Uterus (tissue), 4 donors: ENCODE results near the gene NACC1. TPM values are rescaled to one million over a fixed set of nuclear protein-coding genes. Genes with fewer than 3 reads are reported as not detected.
A peak's percentile ranks its signal among the peaks of the same experiment; 100 is the strongest.

Experiments
- DNase-seq, 2 donors: peaks; one replicate each; pipeline ENCODE4 v3.0.0-alpha.2; 2019 to 2020
- H3K27ac ChIP-seq, 2 donors: fragments of 200-600 bp; sonication (generic); 1 replicate in 1 of 2; 2 replicates in 1 of 2; pipeline ENCODE4 v1.5.1; 2016 to 2018
- H3K27me3 ChIP-seq, 2 donors: fragments of 200-600 bp; sonication (generic); one replicate each; pipeline ENCODE4 v1.5.1; 2018 to 2019; ENCODE audit warnings: control low read depth in 1 of 2
- H3K36me3 ChIP-seq, 2 donors: fragments of 200-600 bp; sonication (generic); one replicate each; pipeline ENCODE4 v1.5.1; 2019; ENCODE audit warnings: control low read depth in 1 of 2
- H3K4me1 ChIP-seq, 2 donors: fragments of 200-600 bp; sonication (generic); one replicate each; pipeline ENCODE4 v1.5.1; 2018 to 2019; ENCODE audit warnings: control low read depth in 1 of 2
- H3K4me3 ChIP-seq, 2 donors: fragments of 200-600 bp; sonication (generic); 1 replicate in 1 of 2; 2 replicates in 1 of 2; pipeline ENCODE4 v1.5.1; 2018 to 2019; ENCODE audit warnings: mild to moderate bottlenecking in 1 of 2
- H3K9me3 ChIP-seq, 2 donors: fragments of 200-600 bp; sonication (generic); one replicate each; pipeline ENCODE4 v1.5.1; 2019; ENCODE audit warnings: control low read depth in 1 of 2
- CTCF ChIP-seq, 4 experiments: fragments of 200-600 bp in 2 of 4; fragments of 450-650 bp in 2 of 4; sonication (generic) in 2 of 4; IDR thresholded peaks; one replicate each; pipeline ENCODE4 v1.5.1; 2016 to 2019; ENCODE audit warnings: antibody characterized with exemption in 4 of 4, mild to moderate bottlenecking in 2 of 4, moderate library complexity in 1 of 4
- POLR2A ChIP-seq, 2 donors: fragments of 450-650 bp; IDR thresholded peaks; one replicate each; pipeline ENCODE4 v1.6.1; 2016; ENCODE audit warnings: antibody characterized with exemption in 2 of 2, mild to moderate bottlenecking in 1 of 2, moderate library complexity in 1 of 2
- intact Hi-C: fragments of 100-400 bp; cut with DNase I; formaldehyde crosslinking; loops from one replicate; pipeline ENCODE4 v1.15.1; 2023; ENCODE audit warnings: low total_unique reads
- total RNA-seq, 4 donors: library from RNA; depleted of rRNA in 3 of 4; stranded (reverse); fragments of >200 nt in 3 of 4; gene quantifications; one replicate each; pipeline versions ENCODE4 v1.1.0 to v1.2.4, GENCODE V29; 2014 to 2023
- donor health status: DM: yes; HTN: yes; CAD: no.

The NACC1 gene
- total RNA-seq, 4 donors from 2014 or later, result 13.4 to 28.1 (median 15.8) TPM

GRCh38 chr19:13154911-13155471 lies 36.9 kb downstream of the NACC1 start:
- Histone ChIP-seq H3K4me1 (peaks cover 0 to 7% of the 10 kb centered on the region in 2 donors), H3K4me3 (peak overlapping the region; percentile 79 to 81), H3K27ac (peak overlapping the region; percentile 94 to 98), H3K36me3 (no peaks in the 10 kb centered on the region), H3K9me3 (no peaks in the 10 kb centered on the region), H3K27me3 (no peaks in the 10 kb centered on the region)
- no peak for TF ChIP-seq CTCF (IDR thresholded peaks at IDR 0.05)
- no peak for TF ChIP-seq POLR2A (IDR thresholded peaks at IDR 0.05)
- DNase-seq, result peak; percentile 70 to 74
- intact Hi-C loops, result no loop called here

- Histone ChIP-seq H3K4me1 (peaks cover 0 to 7% of the 10 kb centered on the region in 2 donors), H3K27ac (peak overlapping the region; percentile 94 to 98), H3K36me3 (no peaks in the 10 kb centered on the region), H3K4me3 (peak overlapping the region; percentile 79 to 81), H3K9me3 (no peaks in the 10 kb centered on the region), H3K27me3 (no peaks in the 10 kb centered on the region)
- DNase-seq, result peak; percentile 82
- intact Hi-C loops, result no loop called here
- TF ChIP-seq POLR2A (IDR thresholded peaks at IDR 0.05), result no peak
- TF ChIP-seq CTCF (IDR thresholded peaks at IDR 0.05), result no peak
These were observed 37.7 kb downstream of the NACC1 start for GRCh38 chr19:13155472-13156359.

GRCh38 chr19:13159713-13160112 lies 41.6 kb downstream of the NACC1 start:
- no peaks in the 10 kb centered on the region for H3K9me3 ChIP-seq
- intact Hi-C loops, result no loop called here
- DNase-seq, result no peak
- no peak overlapping the region for H3K27ac ChIP-seq
- no peak for TF ChIP-seq CTCF (IDR thresholded peaks at IDR 0.05)
- no peak for TF ChIP-seq POLR2A (IDR thresholded peaks at IDR 0.05)
- H3K27me3 ChIP-seq, result no peaks in the 10 kb centered on the region
- H3K36me3 ChIP-seq, result no peaks in the 10 kb centered on the region
- H3K4me1 ChIP-seq, result peaks cover 0 to 23% of the 10 kb centered on the region in 2 donors
- no peak overlapping the region for H3K4me3 ChIP-seq

- Histone ChIP-seq H3K9me3 (no peaks in the 10 kb centered on the region), H3K27ac (no peak overlapping the region), H3K27me3 (no peaks in the 10 kb centered on the region), H3K4me3 (no peak overlapping the region), H3K4me1 (peaks cover 0 to 16% of the 10 kb centered on the region in 2 donors), H3K36me3 (no peaks in the 10 kb centered on the region)
- TF ChIP-seq CTCF (IDR thresholded peaks at IDR 0.05) (no peak), POLR2A (IDR thresholded peaks at IDR 0.05) (no peak)
- no peak for DNase-seq
- intact Hi-C loops, result no loop called here
These were observed 42.5 kb downstream of the NACC1 start for GRCh38 chr19:13160557-13160956.
